ENCODE data around the gene HNRNPR. TPM values are rescaled to one million over a fixed set of nuclear protein-coding genes. Genes with fewer than 3 reads are reported as not detected.

Gene HNRNPR
- total RNA-seq, 2 donors from 2014 or later, result 187 to 210 TPM

- H3K36me3 Mint-ChIP-seq (ENCODE audit: low read depth), result peaks cover 13% of the 10 kb centered on the region
- H3K4me1 ChIP-seq (ENCODE audit: control insufficient read depth, insufficient read depth, low read length), result peaks cover 9% of the 10 kb centered on the region
- H3K27me3 Mint-ChIP-seq (ENCODE audit: insufficient read depth), result peaks cover 23% of the 10 kb centered on the region
- H3K27ac ChIP-seq (ENCODE audit: low read depth, low read length), result peak overlapping the region; percentile 97
- DNase-seq, result peak; percentile 70
- H3K9me3 Mint-ChIP-seq, result peaks cover 7% of the 10 kb centered on the region
- TF ChIP-seq CTCF (conservative IDR thresholded peaks at IDR 0.05), result no peak
- peaks cover 29% of the 10 kb centered on the region for H3K36me3 ChIP-seq (ENCODE audit: control insufficient read depth, insufficient read depth, low read length)
- peaks cover 37% of the 10 kb centered on the region for H3K4me1 Mint-ChIP-seq
- peak overlapping the region; percentile 96 for H3K27ac Mint-ChIP-seq
- peak overlapping the region; percentile 98 for H3K9ac ChIP-seq (ENCODE audit: extremely low read depth, low read length, poor library complexity, severe bottlenecking)
- peak overlapping the region; percentile 96 for H3K4me3 Mint-ChIP-seq
- H3K27me3 ChIP-seq (ENCODE audit: control insufficient read depth, insufficient read depth, low read length, poor library complexity, severe bottlenecking), result no peaks in the 10 kb centered on the region
- WGBS, 2 experiments (ENCODE audit: insufficient coverage in 1 of 2, insufficient read length in 1 of 2), result 0 to 1% methylated on average over 23 to 66 of the region's 66 CpGs
- peaks cover under 1% of the 10 kb centered on the region for H3K9me3 ChIP-seq (ENCODE audit: control insufficient read depth, low read length)
- H3K4me3 ChIP-seq (ENCODE audit: low read length), result peak overlapping the region; percentile 98
Observed at GRCh38 chr1:23343221-23344110, 618 bp downstream of the HNRNPR start.

GRCh38 chr1:23341931-23342692 lies 2.0 kb downstream of the HNRNPR start:
- H3K9ac ChIP-seq (ENCODE audit: extremely low read depth, low read length, poor library complexity, severe bottlenecking), result peak overlapping the region; percentile 98
- TF ChIP-seq CTCF (conservative IDR thresholded peaks at IDR 0.05), result no peak
- Mint-ChIP-seq H3K9me3 (peaks cover 6% of the 10 kb centered on the region), H3K27me3 (ENCODE audit: insufficient read depth) (peaks cover 9% of the 10 kb centered on the region), H3K27ac (peak overlapping the region; percentile 96), H3K36me3 (ENCODE audit: low read depth) (peaks cover 25% of the 10 kb centered on the region), H3K4me1 (peaks cover 37% of the 10 kb centered on the region), H3K4me3 (peak overlapping the region; percentile 96)
- H3K9me3 ChIP-seq (ENCODE audit: control insufficient read depth, low read length), result peaks cover 14% of the 10 kb centered on the region
- no peak overlapping the region for H3K27ac ChIP-seq (ENCODE audit: low read depth, low read length)
- H3K4me3 ChIP-seq (ENCODE audit: low read length), result peak overlapping the region; percentile 98
- H3K36me3 ChIP-seq (ENCODE audit: control insufficient read depth, insufficient read depth, low read length), result peaks cover 43% of the 10 kb centered on the region
- no peaks in the 10 kb centered on the region for H3K27me3 ChIP-seq (ENCODE audit: control insufficient read depth, insufficient read depth, low read length, poor library complexity, severe bottlenecking)
- no peak for DNase-seq
- peaks cover 9% of the 10 kb centered on the region for H3K4me1 ChIP-seq (ENCODE audit: control insufficient read depth, insufficient read depth, low read length)
- WGBS, 2 experiments (ENCODE audit: insufficient coverage in 1 of 2, insufficient read length in 1 of 2), result 54 to 55% methylated on average over 3 to 10 of the region's 10 CpGs

- peaks cover 58% of the 10 kb centered on the region for H3K36me3 ChIP-seq (ENCODE audit: control insufficient read depth, insufficient read depth, low read length)
- Mint-ChIP-seq H3K9me3 (peaks cover 4% of the 10 kb centered on the region), H3K27ac (no peak overlapping the region), H3K4me1 (peaks cover 31% of the 10 kb centered on the region), H3K36me3 (ENCODE audit: low read depth) (peaks cover 43% of the 10 kb centered on the region), H3K27me3 (ENCODE audit: insufficient read depth) (no peaks in the 10 kb centered on the region), H3K4me3 (no peak overlapping the region)
- H3K27ac ChIP-seq (ENCODE audit: low read depth, low read length), result no peak overlapping the region
- no peak for TF ChIP-seq CTCF (conservative IDR thresholded peaks at IDR 0.05)
- peaks cover 9% of the 10 kb centered on the region for H3K4me1 ChIP-seq (ENCODE audit: control insufficient read depth, insufficient read depth, low read length)
- no peaks in the 10 kb centered on the region for H3K27me3 ChIP-seq (ENCODE audit: control insufficient read depth, insufficient read depth, low read length, poor library complexity, severe bottlenecking)
- no peak overlapping the region for H3K9ac ChIP-seq (ENCODE audit: extremely low read depth, low read length, poor library complexity, severe bottlenecking)
- no peak for DNase-seq
- peaks cover 20% of the 10 kb centered on the region for H3K9me3 ChIP-seq (ENCODE audit: control insufficient read depth, low read length)
- 86 to 94% methylated on average over 2 to 4 of the region's 4 CpGs for WGBS, 2 experiments (ENCODE audit: insufficient coverage in 1 of 2, insufficient read length in 1 of 2)
- peak overlapping the region; percentile 98 for H3K4me3 ChIP-seq (ENCODE audit: low read length)
Observed at GRCh38 chr1:23339632-23340031, 4.5 kb downstream of the HNRNPR start.

Data from endodermal cell (in vitro differentiated cells).